HG02884 (cell line): ENCODE measurements around the gene CRABP1.

Experiments
- ATAC-seq: cut with Tn5 transposase; IDR thresholded peaks from one replicate; pipeline ENCODE4 v1.9.1; 2021; ENCODE audit warnings: mild to moderate bottlenecking, moderate library complexity; ENCODE audit not compliant: unreplicated experiment

The CRABP1 gene

GRCh38 chr15:78397382-78397781, 57.2 kb downstream of the CRABP1 start:
- ATAC-seq = no peak
